ENCODE results near the gene ZNF367.

Gene ZNF367

DNA sequence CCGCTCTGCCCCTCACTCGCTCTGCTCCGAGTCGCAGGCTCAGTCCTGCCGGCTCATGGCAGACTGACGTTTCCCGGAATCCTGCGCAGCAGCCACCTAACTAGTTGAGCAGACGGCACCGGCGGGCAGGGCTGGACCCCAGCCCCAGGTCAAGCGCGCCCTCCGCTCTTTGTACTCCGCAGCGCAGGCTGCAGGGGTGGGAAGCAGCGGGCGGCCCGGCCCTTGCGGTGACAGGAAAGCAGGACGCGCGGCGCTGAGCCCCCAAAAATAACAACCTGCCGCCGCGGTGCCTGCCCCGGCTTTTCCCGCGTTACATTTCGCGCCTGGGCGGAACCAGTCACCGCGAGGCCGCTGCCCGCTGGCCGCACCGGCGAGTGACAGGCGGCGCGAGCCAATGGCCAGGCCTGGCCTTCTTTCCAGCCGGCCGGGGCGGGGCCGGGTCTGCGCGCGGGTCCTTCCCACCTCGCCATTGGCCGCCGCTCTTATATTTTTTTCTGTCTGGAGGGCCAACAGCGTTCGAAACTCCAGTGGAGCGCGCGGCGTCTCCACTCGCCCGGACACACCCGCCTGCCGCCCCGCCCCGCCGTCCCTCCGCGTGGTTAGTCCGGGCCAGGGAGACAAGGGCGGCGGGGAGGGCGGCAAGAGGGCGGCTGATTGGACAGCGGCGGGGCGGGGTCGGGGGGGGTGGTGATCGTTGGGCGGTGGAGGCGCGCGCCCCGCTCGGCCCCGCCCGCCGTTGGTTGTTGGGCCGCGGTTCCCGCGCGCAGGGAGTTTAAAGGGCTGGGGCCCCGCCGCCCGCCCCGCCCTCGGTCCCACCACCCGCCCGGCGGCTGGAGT lies at the start of gene ZNF367:
ZNF367 (minus strand) TSS at position 288 of the 837 bp plus-strand sequence. CDS start 338 bp downstream, outside the sequence.
- Mint-ChIP-seq H3K27ac (peak within 1 kb of the TSS; percentile 92), H3K4me1 (peaks cover 24% of the 10 kb centered on the region), H3K36me3 (no peaks in the 10 kb centered on the region), H3K27me3 (no peaks in the 10 kb centered on the region), H3K9me3 (no peaks in the 10 kb centered on the region), H3K4me3 (peak within 1 kb of the TSS; percentile 90)
- ATAC-seq (ENCODE audit: low read depth) (peak; percentile 66), DNase-seq (ENCODE audit: low spot score in 2 of 2) (peak; percentile 78 to 86)

DNA sequence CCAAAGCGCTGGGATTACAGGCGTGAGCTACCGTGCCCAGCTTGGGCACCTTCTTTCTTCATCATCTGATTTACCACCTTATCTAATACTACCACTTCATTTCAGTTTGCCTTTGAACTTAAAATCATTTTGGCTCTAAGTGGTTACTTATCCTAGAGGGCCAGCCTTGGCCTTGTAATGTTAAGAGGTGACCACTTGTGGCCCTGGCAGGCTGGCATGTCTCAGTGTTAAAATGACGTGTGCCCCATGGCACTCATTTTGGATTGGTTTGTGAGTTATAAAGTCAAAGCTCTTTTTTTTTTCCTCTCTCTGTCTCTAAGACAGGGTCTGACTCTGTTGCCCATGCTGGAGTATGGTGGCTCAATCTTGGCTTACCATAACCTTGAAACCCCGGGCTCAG lies 49.6 kb upstream of the ZNF367 start:
- H3K4me1 Mint-ChIP-seq = no peaks in the 10 kb centered on the region
- no peaks in the 10 kb centered on the region for H3K27me3 Mint-ChIP-seq
- no peak overlapping the region for H3K4me3 Mint-ChIP-seq
- H3K36me3 Mint-ChIP-seq = peaks cover 22% of the 10 kb centered on the region
- no peak for ATAC-seq (ENCODE audit: low read depth)
- no peak overlapping the region for H3K27ac Mint-ChIP-seq
- DNase-seq (ENCODE audit: low spot score in 2 of 2) = no peak
- no peaks in the 10 kb centered on the region for H3K9me3 Mint-ChIP-seq

DNA sequence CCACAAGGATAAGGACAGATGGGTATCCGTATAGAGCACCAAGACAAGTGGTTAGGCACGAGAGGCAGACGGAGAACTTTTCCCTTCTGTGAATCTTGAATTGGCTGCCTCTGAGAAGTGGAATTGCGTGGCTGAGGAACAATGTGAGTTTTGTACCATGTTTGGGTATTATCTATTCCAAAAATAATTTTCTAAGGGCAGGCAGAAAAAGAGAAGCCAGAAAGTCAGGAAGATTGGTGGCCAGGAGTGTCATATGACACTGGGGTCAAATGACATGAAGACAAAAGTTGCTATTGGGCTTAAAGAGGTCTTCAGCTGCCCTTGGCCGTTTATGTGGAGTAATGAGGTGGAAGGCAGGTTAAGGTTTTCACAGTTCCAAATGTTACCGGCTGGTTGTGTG lies 46.3 kb upstream of the ZNF367 start:
- Mint-ChIP-seq H3K4me1 (no peaks in the 10 kb centered on the region), H3K36me3 (peaks cover 19% of the 10 kb centered on the region), H3K4me3 (no peak overlapping the region), H3K9me3 (no peaks in the 10 kb centered on the region), H3K27me3 (no peaks in the 10 kb centered on the region), H3K27ac (no peak overlapping the region)
- ATAC-seq (ENCODE audit: low read depth) = no peak
- DNase-seq (ENCODE audit: low spot score in 2 of 2) = no peak

DNA sequence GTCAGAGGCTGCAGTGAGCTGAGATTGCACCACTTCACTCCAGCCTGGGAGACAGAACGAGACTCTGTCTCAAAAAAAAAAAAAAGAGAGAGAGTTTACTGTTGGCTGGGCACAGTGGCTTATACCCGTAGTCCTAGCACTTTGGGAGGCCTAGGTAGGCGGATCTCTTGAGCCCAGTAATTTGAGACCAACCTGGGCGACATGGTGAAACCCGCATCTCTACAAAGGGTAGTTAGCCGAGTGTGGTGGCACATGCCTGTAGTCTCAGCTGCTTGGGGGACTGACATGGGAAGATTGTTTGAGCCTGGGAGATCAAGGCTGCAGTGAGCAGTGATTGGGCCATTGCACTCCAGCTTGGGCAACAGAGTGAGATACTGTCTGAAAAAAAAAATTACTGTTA lies 44.4 kb upstream of the ZNF367 start:
- Mint-ChIP-seq H3K4me1 (no peaks in the 10 kb centered on the region), H3K27me3 (no peaks in the 10 kb centered on the region), H3K4me3 (no peak overlapping the region), H3K36me3 (peaks cover 20% of the 10 kb centered on the region), H3K9me3 (no peaks in the 10 kb centered on the region), H3K27ac (no peak overlapping the region)
- DNase-seq (ENCODE audit: low spot score in 2 of 2) (no peak), ATAC-seq (ENCODE audit: low read depth) (no peak)

DNA sequence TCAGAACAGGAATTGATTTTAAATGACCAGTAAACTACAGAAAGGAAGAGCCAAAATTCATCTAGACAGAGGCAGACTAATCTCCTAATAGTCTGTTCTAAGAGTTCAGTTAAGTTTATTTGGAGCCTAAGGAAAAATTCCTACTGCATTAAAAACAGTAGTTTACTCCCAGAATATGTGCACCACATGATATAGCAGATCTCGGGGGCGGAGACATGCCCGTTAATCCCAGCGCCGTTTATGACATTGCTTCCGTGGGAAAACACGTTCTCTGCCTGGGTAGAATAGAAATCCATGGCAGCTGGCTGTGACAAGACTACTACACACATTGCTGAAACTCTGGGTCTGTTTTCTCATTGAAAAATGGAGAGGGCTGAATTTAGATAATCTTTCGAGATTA lies 43.2 kb upstream of the ZNF367 start:
- ATAC-seq (ENCODE audit: low read depth) = no peak
- Mint-ChIP-seq H3K9me3 (no peaks in the 10 kb centered on the region), H3K27me3 (no peaks in the 10 kb centered on the region), H3K4me3 (no peak overlapping the region), H3K4me1 (no peaks in the 10 kb centered on the region), H3K36me3 (peaks cover 17% of the 10 kb centered on the region), H3K27ac (no peak overlapping the region)
- no peak for DNase-seq (ENCODE audit: low spot score in 2 of 2)

DNA sequence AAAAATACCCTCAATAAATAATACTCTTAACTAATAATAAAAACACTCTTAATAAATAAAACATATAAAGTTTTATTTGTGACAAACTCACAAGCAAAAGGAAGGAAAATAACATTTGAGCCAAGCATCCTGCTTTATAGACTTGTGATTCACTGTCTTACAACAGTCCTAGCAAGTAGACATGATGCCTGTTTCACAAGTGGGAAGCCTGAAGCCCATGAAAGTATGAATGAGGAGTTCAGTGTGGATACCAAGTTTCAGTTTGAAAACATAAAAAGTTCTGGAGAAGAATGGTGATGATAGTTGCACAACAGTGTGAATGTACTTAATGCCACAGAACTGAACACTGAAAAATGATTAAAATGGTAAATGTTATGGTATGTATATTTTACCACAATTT lies 42.7 kb upstream of the ZNF367 start:
- DNase-seq (ENCODE audit: low spot score in 2 of 2) (no peak), ATAC-seq (ENCODE audit: low read depth) (no peak)
- H3K4me3 Mint-ChIP-seq = no peak overlapping the region
- peaks cover 15% of the 10 kb centered on the region for H3K36me3 Mint-ChIP-seq
- no peaks in the 10 kb centered on the region for H3K9me3 Mint-ChIP-seq
- no peaks in the 10 kb centered on the region for H3K27me3 Mint-ChIP-seq
- H3K4me1 Mint-ChIP-seq = no peaks in the 10 kb centered on the region
- no peak overlapping the region for H3K27ac Mint-ChIP-seq

DNA sequence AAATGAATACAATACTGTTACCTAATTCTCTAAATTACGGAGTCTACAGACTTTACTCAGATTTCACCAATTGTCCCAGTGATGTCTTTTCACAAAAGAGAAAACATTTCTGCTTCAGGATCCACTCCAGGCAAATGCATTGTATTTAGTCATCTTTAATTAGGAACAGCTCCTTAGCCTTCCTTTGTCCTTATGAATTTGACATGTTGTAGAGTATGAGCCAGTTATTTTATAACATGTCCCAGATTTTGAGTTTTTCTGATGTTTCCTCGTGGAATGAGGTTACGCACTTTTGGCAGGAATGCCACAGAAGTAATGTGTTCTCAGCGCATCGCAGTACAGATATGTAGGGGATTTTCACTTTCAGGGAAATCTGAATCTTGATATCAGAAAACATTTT lies 42.3 kb upstream of the ZNF367 start:
- DNase-seq (ENCODE audit: low spot score in 2 of 2) = no peak
- no peak for ATAC-seq (ENCODE audit: low read depth)
- Mint-ChIP-seq H3K36me3 (peaks cover 11% of the 10 kb centered on the region), H3K9me3 (no peaks in the 10 kb centered on the region), H3K4me3 (no peak overlapping the region), H3K4me1 (no peaks in the 10 kb centered on the region), H3K27me3 (no peaks in the 10 kb centered on the region), H3K27ac (no peak overlapping the region)

DNA sequence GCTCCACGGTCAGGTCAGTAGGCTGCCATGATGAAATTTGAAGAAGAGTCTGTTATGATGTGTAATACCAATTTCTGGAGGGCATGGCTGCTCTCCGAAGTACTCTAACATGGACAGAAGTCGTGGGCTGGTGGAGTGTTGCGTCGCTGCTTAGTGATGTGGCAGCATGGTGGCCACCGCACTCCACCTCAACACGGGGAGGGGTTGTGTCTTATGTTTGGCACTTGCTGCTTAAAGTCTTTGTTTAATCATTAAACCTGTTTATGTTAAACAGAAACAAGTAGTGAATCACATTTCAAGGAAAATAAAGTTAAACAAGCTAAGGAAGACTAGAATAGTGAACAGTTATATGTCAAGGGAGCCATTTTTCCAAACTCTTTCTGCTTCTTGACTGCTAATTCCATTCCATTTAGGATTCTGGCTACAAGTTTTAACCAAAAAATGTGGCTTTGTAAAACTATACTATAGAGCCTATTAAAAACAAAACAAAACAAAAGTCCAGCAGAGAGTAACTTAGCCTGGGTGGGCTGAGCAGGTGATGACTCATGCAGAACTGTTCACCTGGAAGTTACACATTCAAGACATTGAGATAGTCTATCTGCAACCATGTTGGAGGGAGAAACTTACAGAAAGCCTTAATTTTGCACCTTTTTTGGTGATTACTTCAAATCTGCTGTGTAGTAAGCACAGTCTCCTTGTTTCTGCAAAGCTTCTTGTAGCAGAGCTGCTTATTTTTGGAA lies 41.3 kb upstream of the ZNF367 start:
- Mint-ChIP-seq H3K27me3 (no peaks in the 10 kb centered on the region), H3K4me3 (no peak overlapping the region), H3K9me3 (no peaks in the 10 kb centered on the region), H3K27ac (no peak overlapping the region), H3K36me3 (peaks cover 9% of the 10 kb centered on the region), H3K4me1 (no peaks in the 10 kb centered on the region)
- ATAC-seq (ENCODE audit: low read depth) (no peak), DNase-seq (ENCODE audit: low spot score in 2 of 2) (no peak)

DNA sequence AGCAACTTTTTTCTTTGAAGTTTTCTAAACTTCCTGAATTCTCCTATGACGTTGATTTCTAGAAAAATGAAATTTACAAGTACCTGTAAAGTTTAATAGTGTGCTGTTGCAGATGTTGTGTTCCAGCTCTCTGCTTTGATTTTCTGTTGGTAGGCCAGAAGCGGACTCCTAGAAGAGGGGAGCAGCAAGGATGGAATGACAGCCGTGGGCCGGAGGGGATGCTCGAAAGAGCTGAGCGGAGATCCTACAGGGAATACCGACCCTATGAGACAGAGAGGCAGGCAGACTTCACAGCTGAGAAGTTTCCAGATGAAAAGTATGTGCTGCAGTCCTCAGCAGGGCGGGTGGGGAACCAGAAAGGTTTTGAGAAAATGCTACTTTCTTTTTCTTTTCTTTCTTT lies 40.1 kb upstream of the ZNF367 start:
- H3K9me3 Mint-ChIP-seq = no peaks in the 10 kb centered on the region
- H3K27ac Mint-ChIP-seq = no peak overlapping the region

DNA sequence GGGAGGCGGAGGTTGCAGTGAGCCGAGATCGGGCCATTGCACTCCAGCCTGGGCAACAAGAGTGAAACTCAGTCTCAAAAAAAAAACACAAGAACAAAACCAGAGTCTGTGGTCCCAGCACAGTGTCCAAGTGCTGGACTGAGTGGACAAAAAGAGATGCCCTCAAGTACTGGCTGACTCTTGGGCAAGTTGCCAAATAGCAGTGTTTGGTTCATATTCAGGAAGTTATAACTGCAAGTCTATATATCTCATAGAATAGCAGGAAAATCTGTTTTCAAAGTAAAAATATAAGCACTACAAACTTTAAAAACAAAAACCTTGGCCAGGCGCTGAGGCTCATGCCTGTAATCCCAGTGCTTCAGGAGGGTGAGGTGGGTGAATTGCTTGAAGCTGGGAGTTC lies 39.1 kb upstream of the ZNF367 start:
- H3K36me3 Mint-ChIP-seq = peaks cover 9% of the 10 kb centered on the region
- H3K4me3 Mint-ChIP-seq = no peak overlapping the region
- H3K27me3 Mint-ChIP-seq = no peaks in the 10 kb centered on the region
- DNase-seq (ENCODE audit: low spot score in 2 of 2) (no peak), ATAC-seq (ENCODE audit: low read depth) (no peak)
- no peaks in the 10 kb centered on the region for H3K9me3 Mint-ChIP-seq
- H3K4me1 Mint-ChIP-seq = peaks cover 2% of the 10 kb centered on the region
- H3K27ac Mint-ChIP-seq = no peak overlapping the region

More for the DNA sequence above, 40.1 kb upstream of the ZNF367 start:
- H3K36me3 Mint-ChIP-seq = peaks cover 9% of the 10 kb centered on the region
- H3K27me3 Mint-ChIP-seq = no peaks in the 10 kb centered on the region
- no peak for ATAC-seq (ENCODE audit: low read depth)
- H3K4me3 Mint-ChIP-seq = no peak overlapping the region
- DNase-seq (ENCODE audit: low spot score in 2 of 2) = no peak
- H3K4me1 Mint-ChIP-seq = peaks cover 2% of the 10 kb centered on the region

DNA sequence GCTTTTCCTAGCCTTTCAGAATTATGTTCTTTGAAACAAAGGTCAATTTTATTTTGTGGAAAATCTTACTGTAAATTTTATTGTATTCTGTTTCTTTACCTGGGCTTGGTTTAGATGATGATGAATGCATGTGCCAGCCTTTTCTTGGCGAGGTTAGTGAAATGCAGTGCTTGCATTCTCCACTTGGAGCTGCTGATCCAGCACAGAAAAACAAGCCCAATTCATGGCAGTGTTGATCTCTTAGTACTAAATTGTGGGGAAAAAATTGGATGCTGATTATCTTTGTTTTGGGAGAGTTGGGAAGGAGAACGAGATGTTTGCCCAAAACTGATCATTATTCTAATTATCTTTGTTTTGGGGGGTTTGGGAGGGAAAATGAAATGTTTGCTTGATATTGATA lies 35.5 kb upstream of the ZNF367 start:
- H3K27me3 Mint-ChIP-seq = no peaks in the 10 kb centered on the region
- H3K27ac Mint-ChIP-seq = no peak overlapping the region
- H3K9me3 Mint-ChIP-seq = no peaks in the 10 kb centered on the region
- peaks cover 10% of the 10 kb centered on the region for H3K4me1 Mint-ChIP-seq
- peaks cover 3% of the 10 kb centered on the region for H3K36me3 Mint-ChIP-seq
- no peak for DNase-seq (ENCODE audit: low spot score in 2 of 2)
- no peak for ATAC-seq (ENCODE audit: low read depth)
- H3K4me3 Mint-ChIP-seq = no peak overlapping the region

DNA sequence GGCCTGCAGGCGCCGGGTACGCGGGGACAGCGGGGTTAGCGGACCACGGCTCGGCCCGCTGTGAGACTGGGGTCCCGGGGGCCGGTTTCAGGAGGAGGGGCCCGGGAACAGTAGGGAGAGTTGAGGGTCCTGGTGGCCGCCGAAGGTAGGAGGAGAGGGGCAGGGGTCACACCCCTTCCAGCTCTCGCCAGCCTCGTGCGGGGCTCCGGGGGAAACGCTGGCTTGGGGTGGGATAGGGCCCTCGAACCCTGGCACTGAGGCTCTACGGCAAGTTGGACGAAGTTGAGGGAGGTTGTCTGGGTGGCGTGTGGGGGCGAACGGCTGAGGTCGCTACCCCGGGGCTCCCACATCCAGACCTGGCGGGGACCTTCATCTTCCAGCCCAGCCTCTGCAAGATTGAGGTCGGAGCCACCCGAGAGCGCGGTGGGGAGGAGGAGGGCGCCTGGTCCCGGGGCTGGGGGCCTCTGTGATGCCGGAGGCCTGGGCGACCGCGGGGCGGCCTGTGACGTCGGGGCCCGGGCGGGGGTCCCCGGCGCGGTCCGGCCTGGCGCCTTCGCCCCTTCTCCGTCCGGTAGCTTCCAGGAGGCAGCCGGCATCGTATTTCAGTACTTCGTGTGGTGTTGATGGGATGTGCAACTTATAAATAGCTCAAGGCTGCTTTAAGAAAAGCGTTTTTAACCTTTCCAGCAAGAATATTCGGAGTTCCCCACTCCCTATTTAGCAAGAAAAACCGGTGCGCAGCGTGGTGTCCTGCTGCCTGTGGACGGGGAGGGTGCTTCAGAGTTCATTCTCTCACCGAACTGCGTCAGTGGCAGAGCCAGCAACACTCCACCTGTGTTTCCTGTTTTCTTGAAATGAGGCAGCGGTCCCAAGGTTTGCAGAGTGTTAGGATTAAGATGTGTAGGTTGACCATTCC lies 32.7 kb upstream of the ZNF367 start:
- Mint-ChIP-seq H3K9me3 (no peaks in the 10 kb centered on the region), H3K36me3 (no peaks in the 10 kb centered on the region), H3K27ac (peak overlapping the region; percentile 43), H3K27me3 (no peaks in the 10 kb centered on the region), H3K4me1 (peaks cover 10% of the 10 kb centered on the region), H3K4me3 (peak overlapping the region; percentile 85)
- DNase-seq (ENCODE audit: low spot score in 2 of 2) = peak; percentile 13 to 30
- ATAC-seq (ENCODE audit: low read depth) = peak; percentile 10

DNA sequence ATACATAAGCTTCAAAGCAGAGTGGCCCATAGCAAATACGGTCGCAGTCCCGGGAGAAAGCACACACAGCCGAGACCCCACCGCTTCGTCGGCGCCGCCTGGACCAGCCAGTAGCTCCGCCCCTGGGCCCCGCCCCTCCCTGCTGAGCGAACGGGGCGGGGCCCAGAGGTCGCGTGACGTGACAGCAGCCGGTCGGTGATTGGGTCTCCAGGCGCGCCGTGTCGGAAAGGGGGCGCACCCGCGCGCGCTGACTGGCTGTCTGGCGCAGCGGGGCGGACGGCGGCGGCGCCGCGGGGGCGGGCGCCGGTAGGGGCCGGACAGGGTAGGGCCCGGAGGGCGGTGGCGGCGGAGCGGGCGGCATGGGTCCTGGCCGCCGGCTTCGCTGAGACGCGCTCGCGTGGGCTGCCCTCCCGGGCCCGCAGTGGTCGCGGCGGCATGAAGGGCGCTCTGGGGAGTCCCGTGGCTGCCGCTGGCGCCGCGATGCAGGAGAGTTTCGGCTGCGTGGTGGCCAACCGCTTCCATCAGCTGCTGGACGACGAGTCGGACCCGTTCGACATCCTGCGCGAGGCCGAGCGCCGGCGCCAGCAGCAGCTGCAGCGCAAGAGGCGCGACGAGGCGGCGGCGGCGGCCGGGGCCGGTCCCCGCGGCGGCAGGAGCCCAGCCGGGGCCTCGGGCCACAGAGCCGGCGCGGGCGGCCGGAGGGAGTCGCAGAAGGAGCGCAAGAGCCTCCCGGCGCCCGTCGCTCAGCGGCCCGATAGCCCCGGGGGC lies 31.9 kb upstream of the ZNF367 start, which contains the start of gene HABP4:
HABP4 (plus strand) TSS at position 325 of the 768 bp plus-strand sequence; CDS start at position 436, 111 bp downstream.
- Mint-ChIP-seq H3K36me3 (no peaks in the 10 kb centered on the region), H3K27ac (peak within 1 kb of the TSS; percentile 43), H3K9me3 (no peaks in the 10 kb centered on the region), H3K4me1 (peaks cover 10% of the 10 kb centered on the region), H3K4me3 (peak within 1 kb of the TSS; percentile 85), H3K27me3 (no peaks in the 10 kb centered on the region)
- ATAC-seq (ENCODE audit: low read depth) (peak; percentile 91), DNase-seq (ENCODE audit: low spot score in 2 of 2) (peak; percentile 91 to 92)
